ENCODE measurements around the gene MAPKAPK3.

The MAPKAPK3 gene

DNA sequence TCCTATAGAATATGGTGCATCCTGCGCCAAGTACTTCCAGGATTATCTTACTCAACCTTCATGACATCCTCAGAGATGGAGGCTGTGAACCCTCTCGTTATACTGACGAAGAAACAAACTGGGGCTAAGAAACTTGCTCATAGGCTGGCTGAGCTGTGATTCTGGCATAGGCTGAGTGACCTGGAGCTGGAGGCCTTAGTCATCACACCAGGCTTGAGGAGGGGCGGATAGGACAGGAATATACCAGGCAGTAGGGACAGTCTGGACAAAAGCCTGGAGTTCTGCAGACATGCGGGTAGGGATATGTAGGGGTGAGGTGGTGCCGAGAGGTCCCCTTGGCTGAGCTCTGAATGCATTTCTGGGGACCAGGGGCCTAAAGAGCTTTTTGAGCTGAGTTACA is 29.6 kb upstream of the MAPKAPK3 start:
- no peak for FAIRE-seq

DNA sequence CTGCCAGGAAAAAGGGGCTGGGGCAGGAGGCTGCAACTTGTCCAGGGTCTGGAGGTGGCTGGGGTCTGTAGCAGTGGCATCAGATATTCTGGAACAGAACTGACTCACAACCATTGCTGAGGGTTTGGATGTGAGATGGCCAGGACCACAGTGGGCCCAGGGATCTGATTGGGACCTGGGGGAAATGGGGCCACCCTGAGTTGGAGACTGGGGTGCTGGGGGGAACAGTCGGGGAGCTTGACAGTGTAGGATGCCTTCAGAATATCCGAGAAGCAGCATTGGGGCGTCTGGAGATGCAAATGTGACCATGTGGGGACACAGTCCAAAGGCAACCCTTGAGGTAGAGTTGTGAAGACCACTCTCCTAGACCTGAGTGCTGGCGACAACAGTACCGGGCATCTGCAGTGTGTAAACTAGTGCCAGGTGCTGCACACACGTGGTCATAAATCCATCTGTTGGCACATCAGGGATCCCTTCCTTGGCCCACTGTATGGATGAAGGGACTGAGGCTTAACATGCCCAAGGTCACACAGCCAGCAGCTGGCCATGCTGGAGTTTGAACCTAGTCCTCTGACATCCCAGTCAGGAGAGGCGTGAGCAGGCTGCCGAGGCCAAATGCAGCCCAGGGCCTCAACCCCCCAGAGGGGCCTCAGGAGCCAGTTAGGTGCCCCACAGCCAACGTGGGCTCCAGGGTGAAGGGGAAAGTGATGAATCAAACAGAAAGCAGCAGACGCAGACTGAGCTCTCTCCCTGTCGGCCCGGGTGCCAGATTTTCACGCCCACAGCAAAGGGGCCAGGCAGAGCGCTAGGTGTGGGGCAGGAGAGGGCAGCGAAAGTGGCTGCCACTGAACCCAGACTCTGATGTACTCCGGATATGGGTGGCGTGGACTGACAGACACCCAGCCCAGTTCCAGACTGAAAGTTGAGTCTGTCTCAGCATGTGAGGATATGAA is 28.9 kb upstream of the MAPKAPK3 start:
- no peak for FAIRE-seq
- DNase-seq (ENCODE audit: low spot score): no peak

More for the DNA sequence above, 29.6 kb upstream of the MAPKAPK3 start:
- no peak for DNase-seq (ENCODE audit: low spot score)

DNA sequence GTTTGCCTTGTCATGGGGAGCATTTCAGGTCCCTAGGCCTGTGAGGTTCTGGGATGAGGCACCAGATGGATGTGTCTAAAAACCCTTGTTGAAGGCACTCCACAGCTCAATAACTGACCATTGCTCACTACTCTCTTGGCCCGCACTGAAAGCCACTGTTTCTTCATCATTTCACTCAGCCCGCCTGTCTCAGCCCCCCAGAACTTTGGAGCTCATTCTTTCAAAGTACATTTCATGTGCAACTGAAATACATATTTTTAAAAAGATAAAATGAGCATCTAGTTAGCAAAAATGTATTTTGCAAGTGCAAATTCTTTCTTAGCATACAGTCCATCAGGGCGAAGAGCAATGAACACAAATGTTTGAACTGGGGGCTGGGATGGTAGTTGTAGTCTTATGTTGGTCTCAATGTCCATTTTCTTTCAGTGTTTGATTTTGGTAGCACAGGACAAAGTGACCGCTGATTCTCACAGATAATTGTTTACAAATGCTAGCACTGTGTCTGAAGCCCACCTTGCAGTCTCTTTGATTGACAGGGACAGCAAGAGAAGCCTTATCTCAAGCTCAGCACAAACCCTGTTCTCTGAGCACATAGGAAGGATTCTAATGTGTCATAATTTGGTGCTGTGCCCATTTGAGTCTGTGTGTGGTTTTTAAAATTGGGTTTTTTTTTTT is 28.1 kb upstream of the MAPKAPK3 start:
- no peak for FAIRE-seq
- DNase-seq (ENCODE audit: low spot score): no peak

DNA sequence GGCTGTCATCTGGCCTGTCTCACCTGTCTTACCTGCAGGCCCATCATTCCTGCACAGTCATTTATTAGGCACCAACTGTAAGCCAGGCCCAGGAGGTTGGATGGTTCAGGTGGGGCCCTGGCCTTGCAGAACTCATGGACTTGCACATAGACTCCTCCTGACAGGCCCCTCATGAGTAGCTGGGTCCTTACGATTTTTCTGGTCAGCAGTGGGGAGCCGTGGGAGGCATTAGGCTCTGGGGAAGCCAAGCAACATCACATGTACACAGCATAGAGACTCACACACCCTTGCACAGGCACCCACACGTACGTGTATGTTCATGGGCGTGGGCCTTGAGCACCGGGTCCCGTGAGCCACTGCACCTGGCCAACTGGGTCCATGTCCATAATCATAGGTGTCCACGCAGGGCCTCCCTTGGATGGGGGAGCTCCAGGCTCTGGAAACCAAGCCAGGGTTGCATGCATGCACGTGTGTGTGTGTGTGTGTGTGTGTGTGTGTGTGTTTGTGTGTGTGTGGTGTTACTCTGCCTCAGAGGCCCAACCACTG is 25.7 kb upstream of the MAPKAPK3 start:
- no peak for FAIRE-seq
- no peak for DNase-seq (ENCODE audit: low spot score)

DNA sequence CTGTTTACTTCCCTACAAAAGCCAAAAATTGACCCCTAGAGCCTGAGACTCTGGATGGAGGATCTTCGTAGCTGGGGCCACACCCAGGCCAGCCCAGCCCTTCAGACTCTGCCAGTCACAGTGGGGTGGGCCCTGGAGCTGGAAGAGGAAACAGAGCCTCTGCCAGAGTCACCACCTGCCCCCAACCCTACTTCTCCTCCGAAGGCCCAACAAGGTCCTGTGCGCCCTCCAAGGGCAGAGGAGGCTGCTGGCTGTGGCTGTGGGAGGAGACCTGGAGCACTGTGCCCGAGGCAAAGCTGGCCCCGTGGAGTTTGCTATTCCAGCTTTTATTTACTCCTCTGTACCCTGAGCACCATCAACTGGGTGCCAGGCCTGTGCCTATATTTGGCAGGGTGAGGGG is 24.4 kb upstream of the MAPKAPK3 start:
- DNase-seq (ENCODE audit: low spot score) (no peak), FAIRE-seq (no peak)

DNA sequence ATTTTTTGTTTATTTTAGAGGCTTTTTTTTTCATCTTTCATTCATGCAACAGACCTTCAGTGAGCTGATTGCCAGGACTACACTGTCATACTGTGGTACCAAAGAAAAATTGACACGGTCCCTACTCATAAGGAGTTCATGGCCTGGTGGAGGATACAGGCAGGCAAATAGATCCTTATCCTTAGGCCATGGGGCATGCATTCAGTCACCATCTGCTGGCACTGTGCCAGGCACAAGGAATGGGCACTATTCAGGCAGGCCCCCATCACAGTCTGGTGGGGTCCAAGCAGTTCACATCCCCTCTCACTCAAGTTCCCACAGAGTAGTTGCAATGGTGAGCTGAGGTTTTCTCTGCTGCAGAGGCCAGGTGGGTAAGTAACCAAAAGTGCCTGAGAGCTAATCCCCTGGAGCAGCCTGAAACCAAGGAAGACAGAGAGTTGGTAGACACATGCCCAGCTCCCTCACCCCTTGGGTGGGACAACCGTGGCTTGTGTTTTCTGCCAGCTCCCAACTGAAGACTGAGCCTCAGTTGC is 22.6 kb upstream of the MAPKAPK3 start:
- FAIRE-seq (no peak), DNase-seq (ENCODE audit: low spot score) (no peak)

DNA sequence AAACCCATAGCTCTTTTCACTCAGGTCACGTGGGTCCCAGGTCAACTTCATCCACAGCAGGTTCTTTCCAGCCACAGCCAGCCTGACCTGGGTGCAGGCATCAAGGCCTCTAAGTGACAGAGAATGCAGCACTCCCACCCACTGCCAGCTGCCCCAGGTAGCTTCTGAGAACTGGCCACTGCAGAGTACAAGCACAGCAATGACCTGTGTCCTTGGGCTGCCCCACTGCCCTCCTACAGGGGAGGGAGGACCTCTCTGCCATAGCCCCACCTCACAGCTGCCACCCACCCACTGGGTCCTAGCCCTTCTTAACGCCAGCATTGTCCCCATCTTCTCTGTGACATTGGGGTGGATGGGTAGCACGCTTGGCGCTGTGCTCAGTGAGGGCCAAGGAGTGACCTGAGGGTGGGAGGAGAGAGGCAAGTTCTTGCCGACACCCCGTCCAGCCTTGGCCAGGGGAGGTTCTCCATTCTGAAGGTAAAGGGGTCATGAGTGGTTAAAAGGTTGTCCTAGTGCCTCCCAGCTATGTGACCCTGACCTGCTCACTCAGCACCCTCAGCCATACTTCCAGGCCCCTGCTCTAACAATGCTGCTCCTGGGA is 17.7 kb upstream of the MAPKAPK3 start:
- FAIRE-seq: no peak
- DNase-seq (ENCODE audit: low spot score): no peak

DNA sequence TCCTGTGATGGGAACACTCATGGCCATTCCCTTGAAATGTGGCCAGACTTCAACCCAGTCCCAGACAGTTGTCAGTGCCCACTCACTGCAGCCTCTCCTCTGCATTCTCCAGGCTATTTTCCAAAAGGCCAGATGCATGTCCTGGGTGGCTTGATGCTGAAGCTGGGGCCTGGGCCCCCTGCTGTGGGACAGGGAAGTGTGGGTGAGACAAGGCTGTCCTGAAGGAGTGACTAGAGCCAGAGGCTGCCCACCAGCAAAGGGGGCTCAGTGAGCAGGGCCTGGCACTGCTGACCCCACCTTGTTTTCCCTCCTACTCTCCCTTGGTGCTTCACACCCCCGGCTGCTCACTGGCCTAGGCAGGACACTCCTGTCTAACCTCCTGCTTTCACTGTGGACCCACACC is 17.2 kb upstream of the MAPKAPK3 start:
- no peak for DNase-seq (ENCODE audit: low spot score)
- no peak for FAIRE-seq

DNA sequence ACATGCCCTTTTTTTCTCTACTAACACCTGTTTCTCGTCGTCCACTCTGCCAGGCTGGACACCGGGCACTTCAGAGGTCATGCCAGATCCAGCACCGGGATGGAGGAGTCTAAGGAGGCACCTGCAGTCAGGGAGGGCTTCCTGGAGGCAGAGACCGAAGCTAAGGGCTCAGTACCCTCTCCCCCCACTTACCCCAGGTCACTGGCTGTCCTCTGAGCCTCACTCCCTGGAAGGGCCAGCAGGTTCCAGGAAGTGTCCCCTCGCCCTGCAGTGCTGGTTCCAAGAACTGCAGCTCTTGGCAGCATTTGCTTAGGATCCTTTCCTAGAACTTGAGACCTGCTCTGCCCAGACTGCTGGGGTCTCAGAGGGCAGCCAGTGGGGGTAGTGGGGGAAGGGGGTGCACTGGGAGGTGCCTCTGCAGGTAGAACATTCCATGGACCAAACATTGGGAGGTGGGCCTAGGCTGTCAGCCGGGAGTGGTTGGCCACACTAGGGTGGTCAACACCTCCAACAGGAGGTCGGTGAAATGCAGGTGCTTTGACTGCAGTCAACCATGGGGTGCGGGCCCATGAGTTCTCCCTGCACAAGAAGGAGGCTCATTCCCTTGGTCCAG is 16.7 kb upstream of the MAPKAPK3 start:
- no peak for FAIRE-seq
- no peak for DNase-seq (ENCODE audit: low spot score)

DNA sequence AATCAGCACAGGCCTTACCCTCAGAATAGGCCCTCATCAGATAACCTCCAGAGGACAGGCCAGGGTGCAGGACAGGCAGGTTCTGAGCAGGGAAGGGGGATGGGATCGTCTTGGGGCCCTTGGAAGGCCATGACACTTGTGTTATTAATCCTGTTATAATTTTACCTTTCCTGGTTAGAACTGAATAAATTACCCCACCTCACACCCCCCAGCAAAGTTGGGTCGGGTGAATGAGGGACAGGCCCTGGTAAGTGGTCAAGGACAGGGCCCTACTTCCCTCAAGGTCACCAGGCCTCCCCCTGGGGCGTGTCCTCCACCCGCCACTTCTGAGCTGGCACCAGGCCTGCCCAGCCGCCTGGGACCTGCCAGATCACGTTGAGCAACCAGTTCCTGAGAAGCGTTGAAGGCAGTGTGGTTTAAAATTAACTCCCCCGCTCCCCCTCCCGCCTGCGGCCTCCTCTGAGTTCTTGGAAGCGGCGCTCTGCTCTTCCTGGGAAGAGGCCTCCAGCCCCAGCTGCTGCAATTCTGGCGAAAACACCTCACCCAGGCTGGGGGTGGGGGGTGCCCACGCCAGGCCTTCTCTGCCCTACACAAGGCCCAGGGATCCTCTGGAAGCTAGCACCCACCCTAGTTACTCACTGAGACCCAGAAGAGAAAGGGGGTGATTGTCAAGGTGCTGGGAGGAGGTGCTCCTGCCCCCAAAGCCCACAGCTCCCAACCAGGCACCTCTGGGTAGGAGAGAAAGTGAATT is 15.9 kb upstream of the MAPKAPK3 start:
- DNase-seq (ENCODE audit: low spot score) (peak; percentile 93), FAIRE-seq (no peak)

DNA sequence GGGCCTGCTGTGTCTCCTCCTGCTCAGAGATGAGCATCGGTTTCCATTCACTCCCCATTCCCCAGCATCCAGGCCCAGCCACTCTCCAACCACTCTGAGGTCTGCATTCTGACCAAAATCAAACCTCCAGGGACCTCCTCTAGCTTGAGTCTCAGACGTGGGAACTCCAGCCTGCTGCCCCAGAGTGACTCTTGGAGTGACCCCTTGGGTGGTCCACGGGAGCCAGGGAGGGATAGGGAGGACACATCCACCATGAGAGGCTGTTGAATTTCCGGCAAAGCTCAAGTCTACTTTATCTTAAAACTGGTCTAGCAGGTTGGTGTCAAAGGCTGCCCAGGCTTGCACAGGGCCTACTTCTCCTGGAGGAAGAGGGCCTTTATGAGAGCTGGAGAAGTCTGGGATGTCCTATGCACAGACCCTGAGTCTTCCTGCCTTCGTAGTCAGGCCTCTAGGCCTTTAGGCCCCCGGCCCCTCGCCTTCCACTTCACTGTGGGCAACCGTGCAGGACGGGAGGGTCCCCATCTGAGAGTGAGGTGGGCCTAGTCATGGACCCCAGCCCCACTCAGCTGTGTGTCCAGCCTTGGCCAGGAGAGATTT is 14.3 kb upstream of the MAPKAPK3 start:
- FAIRE-seq: no peak
- DNase-seq (ENCODE audit: low spot score): no peak

DNA sequence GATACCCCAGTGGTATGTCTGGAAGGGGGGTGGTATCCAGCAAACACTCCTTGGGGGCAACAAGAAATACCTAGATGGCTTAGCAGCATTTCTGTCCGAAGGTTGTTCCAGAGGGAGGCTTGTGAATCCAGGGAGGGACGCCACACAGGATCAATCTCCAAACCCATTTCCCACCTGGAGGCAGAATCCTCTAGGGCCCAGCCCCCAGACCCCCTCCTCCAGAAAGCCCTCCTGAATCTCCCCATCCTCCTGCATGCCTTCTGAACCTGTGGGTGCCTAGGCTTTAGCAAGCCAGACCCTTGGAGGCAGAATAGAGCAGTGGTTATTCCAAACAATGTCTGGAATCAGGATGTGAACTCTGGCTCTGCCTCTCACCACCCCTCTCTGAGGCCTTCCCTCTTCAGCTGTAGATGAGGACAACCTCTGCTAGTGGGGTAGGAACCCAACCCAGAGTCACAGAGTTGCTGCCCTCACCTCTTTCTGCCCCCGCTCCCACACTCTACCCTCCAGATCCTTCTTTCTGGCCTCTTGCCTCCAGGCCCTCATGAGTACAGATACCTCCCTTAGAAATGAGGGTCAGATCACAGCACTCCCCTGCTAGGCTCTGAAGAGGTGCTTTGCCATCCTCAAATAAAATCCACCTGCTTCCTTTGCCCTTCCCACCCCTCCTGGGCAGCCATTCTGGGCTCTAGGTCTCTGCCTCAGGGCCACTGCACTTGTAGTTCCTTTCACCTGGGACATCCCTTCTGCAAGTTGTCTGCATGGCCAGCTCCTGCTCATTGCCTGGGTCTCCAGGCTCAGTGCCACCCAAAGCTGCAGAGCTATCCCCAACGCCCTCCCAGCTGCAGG is 13.5 kb upstream of the MAPKAPK3 start:
- no peak for FAIRE-seq
- no peak for DNase-seq (ENCODE audit: low spot score)

DNA sequence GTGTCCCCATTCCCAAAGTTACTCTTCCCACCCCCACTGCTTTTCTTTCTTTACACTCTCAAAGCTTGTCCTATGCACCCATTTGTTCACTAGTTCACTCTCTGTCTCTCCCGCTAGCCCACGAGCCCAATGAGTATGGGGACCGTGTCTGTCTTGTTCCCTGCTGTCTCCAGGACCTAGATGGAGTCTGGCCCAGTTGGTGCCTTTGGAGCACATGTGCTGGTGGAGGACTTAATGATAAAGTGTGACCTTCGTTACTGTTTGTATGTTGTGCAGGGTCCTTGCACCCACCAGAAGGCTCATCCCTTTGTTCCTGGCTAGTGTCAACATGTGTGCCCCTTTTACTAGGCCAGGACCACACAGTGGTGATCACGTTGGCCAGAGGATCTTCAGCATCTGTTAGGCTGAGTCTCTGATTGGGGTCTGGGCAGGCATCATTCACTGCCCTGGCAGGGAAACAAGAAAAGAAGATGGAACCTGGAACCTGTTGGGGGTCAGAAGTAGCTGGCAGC is 12.8 kb upstream of the MAPKAPK3 start:
- no peak for FAIRE-seq
- no peak for DNase-seq (ENCODE audit: low spot score)

DNA sequence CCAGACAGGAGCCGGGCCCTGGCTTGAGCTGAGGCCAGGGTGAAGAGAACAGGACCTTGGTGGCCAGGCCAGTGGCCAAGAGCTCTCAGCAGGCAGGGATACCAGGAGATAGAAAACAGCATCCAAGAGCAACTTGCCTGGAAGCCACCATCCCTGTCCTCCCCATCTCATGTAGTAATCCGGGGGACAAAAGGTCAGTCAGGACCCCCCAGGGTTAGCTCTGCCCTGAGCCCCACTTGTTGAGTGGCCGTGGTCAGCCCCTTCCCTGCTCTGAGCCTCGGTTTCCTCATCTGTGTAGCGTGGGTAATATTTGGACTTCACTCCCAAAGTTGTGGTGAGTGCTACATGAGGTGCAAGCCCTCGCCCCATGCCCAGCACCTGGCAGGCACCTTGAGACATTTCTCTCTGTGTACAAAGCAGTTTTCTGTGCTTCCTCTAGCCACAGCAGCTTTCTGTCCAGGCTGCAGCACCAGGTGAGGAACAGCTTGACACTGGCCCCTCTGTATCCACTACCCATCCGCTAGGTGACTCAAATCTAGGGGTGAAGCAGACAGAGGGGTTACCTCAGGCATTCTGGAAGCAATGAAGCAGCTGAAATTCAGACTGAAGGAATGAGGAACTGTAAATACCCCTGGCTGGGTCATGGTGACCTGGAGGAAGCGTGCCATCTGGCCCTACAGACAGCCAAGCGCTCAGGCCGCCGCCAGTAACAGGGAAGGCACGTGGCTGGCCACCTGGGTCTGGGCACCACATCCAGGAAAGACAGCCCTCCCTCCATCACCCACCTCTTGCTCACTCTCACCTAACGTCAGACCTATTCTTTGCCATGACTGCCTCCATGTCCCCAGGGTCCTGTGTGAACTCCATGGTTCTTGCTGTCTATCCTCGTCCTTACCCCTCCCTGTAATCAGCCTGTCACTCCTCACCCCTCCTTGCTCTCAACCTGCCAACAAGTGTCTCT is 12.0 kb upstream of the MAPKAPK3 start:
- FAIRE-seq: no peak

DNA sequence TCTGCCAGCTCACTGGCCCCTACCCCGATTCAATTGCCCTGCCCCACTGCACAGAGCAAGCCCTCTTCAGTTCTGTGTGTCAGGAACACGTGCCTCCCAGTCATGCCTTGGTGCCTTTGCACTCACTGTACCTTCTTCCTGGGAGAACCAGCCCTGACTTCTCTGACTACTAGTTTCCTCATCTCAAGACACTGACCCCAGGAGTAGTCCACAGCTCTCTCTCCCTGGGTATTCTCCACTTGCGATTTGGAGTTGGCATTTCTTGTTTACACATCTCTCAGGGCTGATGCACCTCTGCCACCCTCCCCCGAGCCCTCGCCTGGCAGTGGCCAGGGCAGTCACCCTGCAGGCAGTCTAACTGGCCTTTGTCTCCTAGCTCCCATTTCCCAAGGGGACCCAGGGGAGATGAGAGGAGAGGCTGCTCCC is 11.0 kb upstream of the MAPKAPK3 start:
- no peak for FAIRE-seq

More for the DNA sequence above, 12.0 kb upstream of the MAPKAPK3 start:
- no peak for DNase-seq (ENCODE audit: low spot score)

DNA sequence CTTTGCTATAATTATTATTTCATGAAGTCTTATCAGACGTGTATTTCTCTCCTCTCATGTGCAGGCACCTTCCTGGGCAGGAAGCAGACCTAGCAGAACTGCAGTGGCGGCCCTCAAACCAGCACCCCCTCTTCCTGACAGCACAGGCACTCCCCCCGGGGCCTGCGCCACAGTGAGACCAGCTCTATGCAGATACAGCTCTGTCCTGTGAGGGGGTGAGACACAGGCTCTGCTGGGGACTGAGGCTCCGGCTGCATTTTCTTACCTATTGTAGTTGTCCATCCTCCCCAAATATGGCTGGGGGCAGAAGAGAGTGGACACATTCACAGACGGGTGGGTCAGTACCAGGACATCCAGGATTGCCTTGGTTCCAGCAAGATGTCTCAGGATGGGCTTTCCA is 10.4 kb upstream of the MAPKAPK3 start:
- FAIRE-seq (no peak), DNase-seq (ENCODE audit: low spot score) (no peak)

More for the DNA sequence above, 11.0 kb upstream of the MAPKAPK3 start:
- no peak for DNase-seq (ENCODE audit: low spot score)

DNA sequence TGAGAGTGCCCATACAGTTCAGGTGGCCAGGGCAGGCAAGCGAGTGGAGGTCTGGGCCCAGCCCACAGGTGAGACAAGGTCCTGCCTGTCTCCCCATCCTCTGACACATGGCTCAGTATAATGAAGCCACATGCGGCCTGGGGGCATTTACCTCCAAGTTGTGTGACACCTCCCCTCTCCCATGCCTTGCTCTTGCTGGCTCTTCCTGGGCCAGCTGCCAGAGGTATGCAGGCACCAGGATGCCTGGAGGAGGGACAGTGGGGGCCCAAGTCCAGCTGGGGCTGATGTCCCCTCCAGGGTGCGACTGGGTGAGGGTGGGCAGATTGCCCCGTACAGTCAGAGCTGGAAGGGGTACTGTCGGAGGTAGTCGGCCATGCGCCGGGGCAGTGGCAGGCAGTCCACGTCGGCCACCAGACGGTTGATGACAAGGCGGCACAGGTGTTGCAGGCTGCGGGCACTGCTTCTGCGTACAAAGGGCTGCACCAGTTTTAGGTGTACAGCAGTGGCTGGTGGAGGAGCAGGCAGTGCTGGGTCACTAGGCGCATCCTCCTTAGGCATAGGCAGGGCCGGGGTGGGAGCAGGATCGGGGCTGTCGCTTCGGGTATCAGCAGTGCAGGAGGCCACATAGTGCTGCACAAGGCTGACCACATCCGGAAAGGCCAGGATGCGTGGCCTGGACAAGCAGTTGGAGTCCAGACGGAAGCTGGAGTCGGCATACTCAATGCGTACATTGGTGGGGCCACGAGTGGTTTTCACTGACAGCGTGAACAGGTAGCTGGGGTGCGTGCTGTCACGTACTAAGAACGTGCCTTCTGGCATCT is 9.5 kb upstream of the MAPKAPK3 start:
- FAIRE-seq (no peak), DNase-seq (ENCODE audit: low spot score) (no peak)
